ENCODE results near the gene LMTK3.

GRCh38 chr19:48469289-48469881, 42.2 kb downstream of the LMTK3 start, which contains the start of gene CYTH2:
- TF ChIP-seq CTCF (IDR thresholded peaks at IDR 0.05): peak in 2 of 6 experiments; percentile 3 to 6
- TF ChIP-seq POLR2A (IDR thresholded peaks at IDR 0.05): peak in 3 of 4 donors; percentile 89 to 96 (median 94)
